ENCODE results near the gene NACC1. TPM values are rescaled to one million over a fixed set of nuclear protein-coding genes. Genes with fewer than 3 reads are reported as not detected.
A peak's percentile ranks its signal among the peaks of the same experiment; 100 is the strongest.

NACC1 gene
- total and polyA plus RNA-seq, 2 of the 13 experiments (the other 11 are each of a cell fraction or from before 2014, with no cell fraction given): 31.8 to 42.3 TPM

DNA sequence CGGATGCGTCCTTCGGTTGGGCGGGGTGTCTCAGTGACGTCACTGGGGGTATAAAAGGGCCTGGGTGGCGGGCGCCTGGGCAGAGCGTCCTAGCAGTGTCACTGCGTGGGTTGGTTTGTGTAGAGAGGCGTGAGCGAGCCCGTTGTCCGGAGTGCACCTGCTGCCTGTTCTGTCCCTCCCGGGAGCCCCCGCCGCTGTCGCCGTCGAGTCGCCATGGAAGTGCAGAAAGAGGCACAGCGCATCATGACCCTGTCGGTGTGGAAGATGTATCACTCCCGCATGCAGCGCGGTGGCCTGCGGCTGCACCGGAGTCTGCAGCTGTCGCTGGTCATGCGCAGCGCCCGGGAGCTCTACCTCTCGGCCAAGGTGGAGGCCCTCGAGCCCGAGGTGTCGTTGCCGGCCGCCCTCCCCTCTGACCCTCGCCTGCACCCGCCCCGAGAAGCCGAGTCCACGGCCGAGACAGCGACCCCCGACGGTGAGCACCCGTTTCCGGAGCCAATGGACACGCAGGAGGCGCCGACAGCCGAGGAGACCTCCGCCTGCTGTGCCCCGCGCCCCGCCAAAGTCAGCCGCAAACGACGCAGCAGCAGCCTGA lies 35.0 kb downstream of the NACC1 start (continued):
- TF ChIP-seq, protein P1, sequence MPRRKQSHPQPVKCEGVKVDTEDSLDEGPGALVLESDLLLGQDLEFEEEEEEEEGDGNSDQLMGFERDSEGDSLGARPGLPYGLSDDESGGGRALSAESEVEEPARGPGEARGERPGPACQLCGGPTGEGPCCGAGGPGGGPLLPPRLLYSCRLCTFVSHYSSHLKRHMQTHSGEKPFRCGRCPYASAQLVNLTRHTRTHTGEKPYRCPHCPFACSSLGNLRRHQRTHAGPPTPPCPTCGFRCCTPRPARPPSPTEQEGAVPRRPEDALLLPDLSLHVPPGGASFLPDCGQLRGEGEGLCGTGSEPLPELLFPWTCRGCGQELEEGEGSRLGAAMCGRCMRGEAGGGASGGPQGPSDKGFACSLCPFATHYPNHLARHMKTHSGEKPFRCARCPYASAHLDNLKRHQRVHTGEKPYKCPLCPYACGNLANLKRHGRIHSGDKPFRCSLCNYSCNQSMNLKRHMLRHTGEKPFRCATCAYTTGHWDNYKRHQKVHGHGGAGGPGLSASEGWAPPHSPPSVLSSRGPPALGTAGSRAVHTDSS (CRISPR knock-in tag; conservative IDR thresholded peaks at IDR 0.05): no peak
- peak; percentile 82; the same call in 1 of the 2 replicates for TF ChIP-seq KLF12 (CRISPR knock-in tag; IDR thresholded peaks at IDR 0.05; ENCODE audit: borderline replicate concordance)
- TF ChIP-seq, protein P2, sequence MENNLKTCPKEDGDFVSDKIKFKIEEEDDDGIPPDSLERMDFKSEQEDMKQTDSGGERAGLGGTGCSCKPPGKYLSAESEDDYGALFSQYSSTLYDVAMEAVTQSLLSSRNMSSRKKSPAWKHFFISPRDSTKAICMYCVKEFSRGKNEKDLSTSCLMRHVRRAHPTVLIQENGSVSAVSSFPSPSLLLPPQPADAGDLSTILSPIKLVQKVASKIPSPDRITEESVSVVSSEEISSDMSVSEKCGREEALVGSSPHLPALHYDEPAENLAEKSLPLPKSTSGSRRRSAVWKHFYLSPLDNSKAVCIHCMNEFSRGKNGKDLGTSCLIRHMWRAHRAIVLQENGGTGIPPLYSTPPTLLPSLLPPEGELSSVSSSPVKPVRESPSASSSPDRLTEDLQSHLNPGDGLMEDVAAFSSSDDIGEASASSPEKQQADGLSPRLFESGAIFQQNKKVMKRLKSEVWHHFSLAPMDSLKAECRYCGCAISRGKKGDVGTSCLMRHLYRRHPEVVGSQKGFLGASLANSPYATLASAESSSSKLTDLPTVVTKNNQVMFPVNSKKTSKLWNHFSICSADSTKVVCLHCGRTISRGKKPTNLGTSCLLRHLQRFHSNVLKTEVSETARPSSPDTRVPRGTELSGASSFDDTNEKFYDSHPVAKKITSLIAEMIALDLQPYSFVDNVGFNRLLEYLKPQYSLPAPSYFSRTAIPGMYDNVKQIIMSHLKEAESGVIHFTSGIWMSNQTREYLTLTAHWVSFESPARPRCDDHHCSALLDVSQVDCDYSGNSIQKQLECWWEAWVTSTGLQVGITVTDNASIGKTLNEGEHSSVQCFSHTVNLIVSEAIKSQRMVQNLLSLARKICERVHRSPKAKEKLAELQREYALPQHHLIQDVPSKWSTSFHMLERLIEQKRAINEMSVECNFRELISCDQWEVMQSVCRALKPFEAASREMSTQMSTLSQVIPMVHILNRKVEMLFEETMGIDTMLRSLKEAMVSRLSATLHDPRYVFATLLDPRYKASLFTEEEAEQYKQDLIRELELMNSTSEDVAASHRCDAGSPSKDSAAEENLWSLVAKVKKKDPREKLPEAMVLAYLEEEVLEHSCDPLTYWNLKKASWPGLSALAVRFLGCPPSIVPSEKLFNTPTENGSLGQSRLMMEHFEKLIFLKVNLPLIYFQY (CRISPR knock-in tag; IDR thresholded peaks at IDR 0.05; ENCODE audit: borderline replicate concordance): no peak
- peak; percentile 41; the same call in 1 of the 2 replicates for TF ChIP-seq ZNF607 (CRISPR knock-in tag; IDR thresholded peaks at IDR 0.05; ENCODE audit: borderline replicate concordance)
- peak; percentile 7; the same call in 1 of the 2 replicates for TF ChIP-seq ZNF841 (CRISPR knock-in tag; IDR thresholded peaks at IDR 0.05; ENCODE audit: borderline replicate concordance)
- peak; percentile 66 for TF ChIP-seq TARDBP (CRISPR knock-in tag; IDR thresholded peaks at IDR 0.05)
- peak; percentile 56 for TF ChIP-seq RXRB (CRISPR knock-in tag; IDR thresholded peaks at IDR 0.05; ENCODE audit: borderline replicate concordance)
- no peak for TF ChIP-seq ZNF737 (CRISPR knock-in tag; IDR thresholded peaks at IDR 0.05; ENCODE audit: borderline replicate concordance)
- peak; percentile 89; the same call in 1 of the 2 replicates for TF ChIP-seq GTF2F1 (IDR thresholded peaks at IDR 0.05; ENCODE audit: low read length)

All from HepG2 (cell line).